ENCODE measurements around the gene FCN3. TPM values are rescaled to one million over a fixed set of nuclear protein-coding genes. Genes with fewer than 3 reads are reported as not detected.
"Not testable (repeated sequence)": the region's sequence is repeated elsewhere in the genome, so short reads cannot be mapped to it uniquely, and the experiment has no call there.

FCN3 gene
- not detected for polyA plus RNA-seq (2012; ENCODE audit: insufficient read depth, insufficient read length)

DNA sequence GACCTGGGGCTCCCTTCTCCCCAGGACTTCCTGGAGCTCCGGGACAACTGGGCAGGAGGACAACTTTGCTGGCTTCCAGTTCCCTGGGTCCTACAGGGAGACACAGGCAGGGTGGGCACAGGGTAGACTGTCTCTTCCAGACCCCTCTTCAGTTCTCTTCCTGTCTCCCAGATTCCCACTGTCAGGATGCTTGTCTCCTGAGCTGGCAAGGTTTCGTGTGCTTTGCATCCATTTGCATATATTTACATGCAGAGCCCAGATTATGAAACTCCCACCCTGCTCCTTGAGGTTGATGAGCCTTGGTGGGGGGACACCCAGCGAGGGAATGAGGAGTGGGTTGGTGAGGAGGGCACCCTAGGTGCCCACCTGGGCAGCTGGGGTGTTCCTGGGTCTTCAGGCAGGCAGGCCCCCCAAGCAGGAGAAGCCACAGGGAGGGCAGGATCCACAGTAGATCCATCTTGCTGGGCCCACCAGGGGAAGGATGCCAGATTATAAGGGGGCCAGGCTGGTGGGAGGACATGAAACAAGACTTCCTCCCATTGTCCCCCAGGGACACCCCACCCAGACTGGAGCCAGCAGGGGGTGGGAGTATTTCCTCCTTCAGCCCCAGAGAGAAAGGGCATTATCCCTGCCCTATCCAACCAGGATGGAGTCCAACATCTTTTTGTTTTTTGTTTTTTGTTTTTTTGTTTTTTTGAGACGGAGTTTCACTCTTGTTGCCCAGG, at the start of gene FCN3:
Gene FCN3, minus strand, starts transcription at position 463 of the 725 bp plus-strand sequence. Its CDS starts 6 bp downstream, at position 457.
- H3K4me3 ChIP-seq (ENCODE audit: low read length) = no peak within 1 kb of the TSS
- no peak for DNase-seq (ENCODE audit: low read depth, low spot score)

DNA sequence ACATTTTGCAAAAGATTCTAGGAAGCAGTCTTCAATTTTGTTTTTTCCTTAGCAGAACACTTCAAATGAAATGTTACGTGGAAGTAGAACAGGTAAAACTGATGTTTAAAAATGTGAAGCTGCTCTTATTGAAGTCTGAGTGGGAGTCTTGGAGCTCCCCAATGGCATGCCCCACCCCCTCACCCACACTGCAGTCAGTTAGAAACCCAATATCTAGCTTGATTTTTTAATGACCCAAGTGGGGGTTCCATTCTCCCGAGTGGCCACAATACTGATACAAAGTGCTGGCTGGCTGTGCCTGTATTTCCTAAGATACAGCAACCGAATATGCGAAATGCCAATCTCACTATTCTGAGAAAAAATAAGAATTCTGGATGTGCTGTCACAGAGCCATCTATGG, 49.1 kb upstream of the FCN3 start:
- no peak overlapping the region for H3K4me3 ChIP-seq (ENCODE audit: low read length)
- no peak for DNase-seq (ENCODE audit: low read depth, low spot score)

DNA sequence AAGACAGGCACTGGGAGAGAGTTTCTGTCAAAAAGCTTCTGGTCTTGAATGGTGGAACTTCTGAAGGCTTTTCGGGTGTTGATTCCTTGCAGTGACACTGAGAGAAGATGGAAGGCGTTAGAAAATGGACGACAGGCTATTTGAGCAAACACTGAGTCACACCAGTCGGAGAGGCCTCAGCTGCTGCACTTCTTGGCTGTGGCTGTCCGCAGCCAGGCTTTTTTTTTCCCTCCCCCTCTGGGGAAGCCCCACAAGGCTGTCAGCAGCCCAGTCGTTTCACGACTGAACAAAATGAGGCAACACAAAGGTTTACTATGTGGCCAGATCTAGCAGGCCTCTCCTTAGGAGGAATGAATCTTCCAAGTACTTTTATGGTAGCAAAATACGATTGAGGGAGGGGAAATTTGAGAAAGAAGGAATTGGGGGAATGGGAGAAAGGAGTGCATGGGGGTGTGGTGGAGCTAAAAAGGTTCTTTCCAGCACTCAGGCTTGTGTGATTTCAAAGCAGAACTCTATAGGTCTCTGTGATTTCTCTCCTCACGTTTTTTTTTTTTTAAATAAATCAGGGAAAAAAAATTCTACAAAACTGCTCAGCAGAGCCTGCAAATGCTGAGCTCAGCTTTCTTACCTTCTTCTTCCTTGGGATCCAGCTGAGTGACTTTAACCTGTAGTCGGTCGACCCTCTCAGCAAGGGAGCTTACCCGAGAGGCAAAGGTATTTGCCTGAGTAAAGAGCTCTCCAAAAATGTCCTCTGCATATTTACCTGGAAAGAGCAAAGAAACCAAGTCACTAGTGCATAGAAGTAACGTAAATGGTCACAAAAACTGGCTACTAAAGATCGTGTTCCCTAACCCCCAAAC, 43.9 kb upstream of the FCN3 start:
- no peak overlapping the region for H3K4me3 ChIP-seq (ENCODE audit: low read length)
- no peak for DNase-seq (ENCODE audit: low read depth, low spot score)

DNA sequence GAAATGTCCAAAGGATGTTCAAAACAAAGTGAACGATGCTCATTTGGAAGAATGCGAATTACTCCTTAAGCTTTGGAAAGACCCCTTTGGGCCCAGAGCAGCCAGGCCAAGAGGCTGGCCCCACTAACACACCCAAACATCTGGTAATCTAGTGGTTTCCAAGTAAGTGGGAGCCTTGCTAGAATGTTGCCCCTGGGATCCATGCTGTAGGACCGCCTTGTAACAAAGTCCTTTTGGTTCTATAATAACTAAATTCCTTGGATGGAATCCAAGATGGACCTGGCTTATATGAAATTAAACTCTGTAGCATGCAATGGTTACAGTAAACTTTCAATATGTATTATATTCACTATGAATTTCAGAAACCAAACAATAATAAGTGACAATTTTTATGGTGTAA, 43.1 kb upstream of the FCN3 start:
- no peak overlapping the region for H3K4me3 ChIP-seq (ENCODE audit: low read length)
- DNase-seq (ENCODE audit: low read depth, low spot score) = no peak

DNA sequence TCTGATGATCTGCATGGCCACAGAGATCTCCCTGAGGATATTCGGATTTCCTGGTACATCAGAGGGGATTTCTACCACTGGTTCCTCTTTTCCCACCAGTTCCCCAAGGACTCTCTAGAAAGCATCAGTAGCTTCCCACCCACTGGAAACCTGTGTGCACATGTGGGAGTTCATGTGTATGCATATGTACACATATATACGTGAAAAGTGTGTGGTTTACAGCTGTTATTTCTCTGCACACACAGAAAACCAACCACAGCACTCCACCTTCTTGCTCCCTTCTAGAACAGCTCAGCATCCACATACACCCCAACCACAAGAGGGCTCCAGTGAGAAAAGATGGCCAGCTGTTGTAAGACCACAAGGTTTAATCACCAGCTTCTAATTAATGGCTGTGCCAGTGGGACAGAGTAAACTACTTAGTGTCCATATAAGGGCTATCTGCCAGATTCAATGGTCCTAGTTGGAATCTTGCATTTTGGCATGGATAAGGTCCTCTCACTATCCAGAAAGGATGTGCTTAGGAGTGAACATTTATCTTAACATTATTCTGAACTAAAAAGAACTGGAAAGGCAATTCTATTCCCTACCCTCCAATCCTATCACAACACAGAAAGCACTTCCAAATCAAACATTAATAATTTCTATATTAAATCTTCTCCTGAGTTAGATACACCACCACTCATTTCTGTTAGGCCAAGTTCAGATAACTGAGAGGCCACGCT, 41.9 kb upstream of the FCN3 start:
- peak; percentile 73 for DNase-seq (ENCODE audit: low read depth, low spot score)

DNA sequence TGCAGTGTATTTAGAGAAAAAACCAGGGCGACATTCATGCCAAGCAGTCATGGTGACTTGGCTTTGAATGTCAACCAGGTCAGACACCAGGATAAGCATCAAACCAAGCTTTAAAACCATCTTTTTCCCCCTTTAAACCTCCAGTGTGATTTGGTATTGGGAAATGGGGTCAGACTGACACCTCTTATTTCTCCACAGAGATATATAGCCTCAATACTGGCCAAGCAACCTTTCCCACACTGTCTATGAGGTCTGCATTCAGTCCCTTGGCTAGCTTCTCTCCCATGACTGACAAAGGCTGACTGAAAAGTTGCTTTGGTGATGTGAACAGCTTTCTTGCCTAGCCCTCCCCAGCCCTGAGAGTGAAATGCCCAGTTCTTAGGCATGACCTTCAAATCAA, 39.5 kb upstream of the FCN3 start:
- DNase-seq (ENCODE audit: low read depth, low spot score) = no peak
- no peak overlapping the region for H3K4me3 ChIP-seq (ENCODE audit: low read length)

More for the DNA sequence above, 41.9 kb upstream of the FCN3 start:
- H3K4me3 ChIP-seq (ENCODE audit: low read length) = no peak overlapping the region

DNA sequence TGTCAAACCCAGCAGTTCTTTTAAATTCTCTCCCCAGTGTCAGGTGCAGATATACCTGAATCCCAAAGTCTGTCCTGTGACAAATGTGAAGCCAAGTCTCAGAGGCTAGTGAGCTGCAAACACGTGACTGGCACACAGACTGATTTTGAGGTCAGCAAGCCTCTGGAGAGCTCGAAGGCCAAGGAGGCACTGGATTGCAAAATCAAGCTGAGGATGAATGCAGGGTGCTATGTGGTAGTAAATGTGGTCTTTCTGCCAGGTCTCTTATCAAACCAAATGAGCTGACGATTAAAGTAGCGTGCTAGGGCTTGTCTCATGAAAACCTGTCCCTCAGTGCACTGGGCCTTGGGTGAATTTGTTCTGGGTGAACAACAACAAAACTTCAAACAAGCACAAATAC, 38.4 kb upstream of the FCN3 start:
- no peak overlapping the region for H3K4me3 ChIP-seq (ENCODE audit: low read length)
- DNase-seq (ENCODE audit: low read depth, low spot score) = no peak

DNA sequence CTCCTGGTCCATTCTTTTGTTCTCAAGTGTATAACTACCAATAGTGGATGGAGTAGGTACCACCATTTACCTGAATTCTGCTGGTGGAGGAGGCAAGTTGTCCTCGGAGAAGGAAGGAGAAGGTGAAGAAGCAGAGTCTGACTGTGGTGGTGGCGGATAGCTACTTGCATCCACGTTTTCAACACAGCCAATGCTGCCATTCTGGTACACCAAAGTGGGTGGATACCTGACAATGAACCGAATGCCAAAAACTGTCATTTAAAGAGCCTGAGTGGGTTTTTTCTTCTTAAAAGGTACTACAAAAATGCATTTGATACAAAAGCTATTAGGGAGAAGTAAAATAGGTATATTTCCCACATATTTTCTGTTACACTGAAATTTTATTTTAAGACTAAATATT, 37.9 kb upstream of the FCN3 start:
- no peak for DNase-seq (ENCODE audit: low read depth, low spot score)
- no peak overlapping the region for H3K4me3 ChIP-seq (ENCODE audit: low read length)

DNA sequence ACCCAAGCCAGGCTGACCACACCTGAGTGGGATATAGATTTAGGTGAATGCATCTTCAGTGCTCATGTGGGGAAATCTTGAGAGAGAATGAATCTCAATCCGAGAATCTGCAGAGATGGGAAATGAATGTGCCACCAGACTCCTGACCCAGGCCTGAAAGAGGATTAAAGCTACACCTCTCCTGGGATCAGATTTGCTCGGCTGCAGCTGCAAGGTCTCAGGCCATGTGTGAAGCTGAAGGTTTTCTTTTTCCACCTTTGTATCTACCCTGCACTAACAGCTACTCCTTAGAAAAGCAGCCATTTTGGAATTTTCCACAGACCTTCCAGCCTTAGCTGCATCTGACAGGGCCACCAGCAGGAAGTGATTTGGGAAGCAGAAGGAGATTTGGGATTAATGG, 36.1 kb upstream of the FCN3 start:
- DNase-seq (ENCODE audit: low read depth, low spot score) = no peak

DNA sequence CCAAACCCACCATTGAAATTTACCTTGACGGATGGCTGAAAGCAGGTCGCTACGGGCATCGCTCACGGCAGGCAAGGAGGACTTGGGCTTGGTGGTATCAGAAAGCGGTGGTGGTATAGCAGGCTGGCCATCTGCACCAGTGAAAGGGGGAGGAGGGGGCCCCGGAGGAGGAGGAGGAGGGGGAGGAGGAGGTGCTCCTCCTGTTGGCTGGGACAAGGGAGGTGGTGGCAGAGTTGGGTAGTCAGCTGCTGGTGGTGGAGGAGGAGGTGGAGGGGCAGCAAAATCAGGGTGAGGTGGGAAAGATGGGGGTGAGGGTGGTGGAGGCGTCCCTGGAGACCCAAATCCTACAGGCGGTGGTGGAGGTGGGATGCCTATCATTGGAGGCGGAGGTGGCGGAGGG, 35.0 kb upstream of the FCN3 start:
- H3K4me3 ChIP-seq (ENCODE audit: low read length) = no peak overlapping the region
- DNase-seq (ENCODE audit: low read depth, low spot score) = no peak

More for the DNA sequence above, 36.1 kb upstream of the FCN3 start:
- no peak overlapping the region for H3K4me3 ChIP-seq (ENCODE audit: low read length)

DNA sequence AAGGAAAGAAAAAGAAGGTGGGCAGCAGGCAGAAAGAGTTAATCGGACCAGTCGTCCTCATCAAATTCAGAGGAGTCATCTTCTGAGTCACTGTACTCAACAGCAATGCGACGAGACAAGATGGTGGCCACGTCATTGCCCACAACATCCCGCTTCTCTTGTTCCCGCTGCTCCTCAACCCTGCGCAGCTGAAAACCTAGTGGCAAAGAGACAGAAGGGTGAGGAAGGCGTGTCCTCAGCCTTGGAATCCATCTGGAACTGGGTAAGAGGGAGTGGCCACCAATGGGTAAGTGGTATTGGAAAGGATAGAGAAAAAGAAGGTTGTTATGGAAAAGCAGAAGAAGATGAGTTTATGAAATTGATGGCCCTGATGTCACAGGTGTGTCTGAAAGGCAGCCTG, 33.5 kb upstream of the FCN3 start:
- DNase-seq (ENCODE audit: low read depth, low spot score) = no peak
- H3K4me3 ChIP-seq (ENCODE audit: low read length) = no peak overlapping the region

DNA sequence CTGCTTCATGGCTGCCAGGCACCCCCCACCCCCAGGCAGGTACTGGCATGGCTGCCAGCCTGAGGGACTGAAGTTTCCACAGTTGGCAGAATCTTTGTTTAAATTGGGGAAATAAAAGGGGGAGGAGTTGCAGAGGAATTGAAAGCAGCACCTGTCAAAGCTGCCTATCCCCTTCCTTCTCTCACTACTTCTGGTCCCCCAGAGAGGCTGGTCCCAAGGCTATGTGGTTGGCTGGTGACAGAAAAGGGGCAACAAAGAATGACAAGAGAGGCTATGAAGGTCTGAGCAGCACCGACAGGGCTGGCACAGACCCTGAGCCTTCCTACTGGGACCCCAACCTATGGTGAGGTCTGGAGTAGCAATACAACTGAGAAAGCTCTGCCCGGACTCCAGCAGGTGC, 32.2 kb upstream of the FCN3 start:
- H3K4me3 ChIP-seq (ENCODE audit: low read length) = not testable (repeated sequence)

DNA sequence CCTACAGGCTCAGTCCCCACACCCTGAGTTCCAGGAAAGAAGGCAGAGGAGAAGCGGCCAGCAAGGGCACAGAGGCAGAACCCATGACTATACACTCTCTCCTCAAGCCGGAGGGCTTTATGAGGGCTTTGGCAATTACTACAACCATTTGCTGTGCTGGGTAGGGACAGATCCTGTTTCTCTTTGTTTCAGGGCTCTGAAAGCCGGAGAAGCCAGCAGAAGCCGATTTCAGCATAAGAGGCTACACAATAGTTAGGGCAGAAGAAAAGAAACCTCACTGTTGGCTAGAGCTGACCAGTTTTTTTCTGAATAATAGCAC, 31.7 kb upstream of the FCN3 start:
- no peak for DNase-seq (ENCODE audit: low read depth, low spot score)
- no peak overlapping the region for H3K4me3 ChIP-seq (ENCODE audit: low read length)

More for the DNA sequence above, 32.2 kb upstream of the FCN3 start:
- not testable (repeated sequence) for DNase-seq (ENCODE audit: low read depth, low spot score)

DNA sequence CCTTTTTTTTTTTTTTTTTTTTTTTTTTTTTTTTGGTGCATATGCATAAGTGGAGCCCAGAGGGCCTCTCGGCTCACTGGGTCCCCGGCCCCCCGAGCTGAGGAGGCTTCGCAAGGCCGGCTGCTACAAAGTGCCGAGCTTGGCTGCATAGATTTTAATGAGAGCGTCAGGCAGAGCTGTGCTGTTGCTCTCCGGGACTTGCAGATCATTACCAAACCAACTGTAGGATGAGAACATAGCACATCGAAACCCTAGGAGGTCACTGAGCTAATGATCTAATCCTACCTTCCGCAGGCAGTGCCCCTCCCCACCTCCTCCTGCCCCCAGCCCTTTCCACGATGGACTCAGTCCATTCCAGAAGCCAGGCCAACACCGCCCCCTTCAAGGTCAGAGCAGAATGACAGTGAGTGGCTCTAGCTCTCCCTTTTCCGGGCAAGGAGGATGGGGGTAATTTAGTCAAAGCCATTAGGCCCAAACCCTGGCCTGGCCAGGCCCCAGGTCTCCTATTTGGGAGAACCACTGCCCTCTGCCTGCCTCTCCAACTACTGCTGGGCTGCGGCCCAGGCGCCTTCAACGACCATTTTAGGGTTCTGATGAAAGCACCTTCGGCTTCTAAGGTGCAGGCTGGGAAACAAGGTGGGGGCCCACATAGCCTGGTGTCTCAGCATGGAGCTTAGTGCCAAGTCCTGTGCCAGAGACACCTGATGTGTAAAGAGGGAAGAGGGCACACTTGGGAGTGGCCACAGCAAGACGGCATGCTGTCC, 31.2 kb upstream of the FCN3 start:
- not testable (repeated sequence) for H3K4me3 ChIP-seq (ENCODE audit: low read length); DNase-seq (ENCODE audit: low read depth, low spot score)

DNA sequence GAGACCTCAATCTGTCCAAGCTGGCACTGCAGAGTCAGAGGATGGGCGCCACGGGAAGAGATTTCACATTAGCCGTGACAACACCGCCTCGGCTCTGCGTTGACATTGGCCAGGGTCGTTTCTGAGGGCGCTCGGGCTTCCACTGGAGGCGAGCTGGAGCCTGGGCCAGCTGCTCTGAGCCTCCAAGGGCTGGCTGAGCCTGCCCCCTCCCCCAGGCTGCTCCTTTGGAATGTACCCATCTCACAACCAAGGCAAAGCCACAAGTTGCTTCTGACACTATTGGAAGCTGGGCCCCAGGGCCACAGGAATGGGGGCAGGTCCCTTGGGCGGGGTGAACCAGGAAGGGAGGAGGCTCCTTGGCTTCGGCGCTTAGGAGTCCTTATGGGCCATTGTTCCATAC, 30.4 kb upstream of the FCN3 start:
- no peak overlapping the region for H3K4me3 ChIP-seq (ENCODE audit: low read length)
- DNase-seq (ENCODE audit: low read depth, low spot score) = no peak

DNA sequence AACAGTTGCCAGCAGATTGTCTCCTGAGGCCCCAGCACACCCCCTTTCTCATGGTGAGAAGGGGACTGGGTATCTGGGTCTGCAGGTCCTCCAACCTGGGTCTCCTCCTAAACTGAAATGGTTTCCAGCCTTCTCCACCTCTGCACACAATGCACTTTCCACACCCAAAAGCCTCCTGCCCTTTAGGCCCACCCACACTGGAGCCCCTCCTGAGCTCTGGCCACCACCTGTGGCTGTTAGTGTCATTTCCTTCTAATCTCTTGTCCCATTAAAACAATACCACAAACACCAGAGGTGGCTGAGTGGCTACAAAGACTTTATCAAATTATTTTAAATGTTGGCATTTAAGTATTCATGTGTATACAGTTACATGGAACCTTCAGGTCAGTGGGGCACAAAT, 29.3 kb upstream of the FCN3 start:
- DNase-seq (ENCODE audit: low read depth, low spot score) = no peak
- H3K4me3 ChIP-seq (ENCODE audit: low read length) = no peak overlapping the region

DNA sequence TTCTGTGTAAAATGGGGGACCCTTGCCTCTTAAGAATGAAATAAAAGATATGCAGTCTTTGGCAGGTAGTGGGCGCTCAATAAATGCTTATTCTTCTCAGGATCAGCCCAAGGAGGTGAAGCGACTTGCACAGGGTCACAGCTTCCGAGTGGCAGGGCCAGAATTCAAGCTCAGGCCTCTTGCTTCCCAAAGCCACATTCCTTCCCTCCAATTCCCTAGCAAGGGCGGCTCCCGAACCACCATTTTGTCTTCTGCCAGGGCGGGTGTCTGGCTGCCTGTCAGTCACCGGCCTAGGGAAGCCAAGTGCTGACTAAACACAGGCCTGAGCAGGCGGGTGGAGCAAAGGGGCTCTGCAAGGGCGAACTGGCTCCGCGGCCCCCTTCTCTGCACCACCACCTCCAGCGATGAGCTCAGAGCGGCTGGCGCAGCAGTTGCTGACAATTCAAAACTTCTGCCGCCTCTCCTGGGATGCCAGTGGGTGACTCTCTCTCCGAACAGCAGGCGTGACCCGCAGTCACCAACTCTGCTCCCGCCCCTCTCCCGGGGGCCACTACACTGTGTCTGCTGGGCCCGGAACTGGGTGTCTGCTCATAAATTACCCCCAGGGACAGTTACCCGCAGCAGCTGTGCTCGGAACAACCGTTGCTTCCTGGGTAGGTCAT, 28.6 kb upstream of the FCN3 start:
- no peak overlapping the region for H3K4me3 ChIP-seq (ENCODE audit: low read length)
- DNase-seq (ENCODE audit: low read depth, low spot score) = peak; percentile 28

DNA sequence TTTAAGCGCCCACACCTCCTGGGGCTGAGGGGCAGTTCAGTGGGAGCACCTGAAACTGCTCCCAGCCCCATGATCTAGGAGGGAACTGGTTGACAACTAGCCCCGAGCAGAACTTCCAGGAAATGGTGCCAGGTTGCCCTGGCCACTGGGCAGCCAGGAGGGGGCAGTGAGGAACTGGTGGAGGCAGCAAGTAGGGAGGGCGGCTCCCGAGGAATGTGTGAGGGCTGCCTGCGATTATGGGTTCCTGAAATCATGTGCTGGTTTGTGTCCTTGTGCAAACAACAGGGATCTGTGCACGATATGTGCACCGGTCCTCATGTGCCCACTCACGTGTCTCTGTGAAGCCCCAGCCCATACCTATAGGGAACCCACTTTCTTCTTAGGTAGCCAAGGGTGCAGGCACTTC, 27.7 kb upstream of the FCN3 start:
- H3K4me3 ChIP-seq (ENCODE audit: low read length) = no peak overlapping the region
- DNase-seq (ENCODE audit: low read depth, low spot score) = no peak

DNA sequence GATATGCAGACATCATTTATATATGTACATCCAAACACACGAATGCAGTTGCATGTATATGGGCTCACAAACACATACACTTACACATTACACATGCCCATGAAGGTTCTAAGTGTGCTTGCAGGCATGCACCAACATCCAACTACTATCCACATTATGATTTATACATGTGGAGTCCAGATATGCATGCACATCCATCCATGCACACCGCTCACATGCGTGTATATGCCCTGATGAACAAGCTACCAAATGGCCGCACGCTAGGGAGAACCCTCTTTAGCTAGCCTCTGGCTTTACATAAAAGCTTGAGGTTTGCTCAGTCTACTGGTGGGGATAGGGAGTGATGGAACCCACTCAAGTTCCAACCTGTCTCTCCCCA, 26.3 kb upstream of the FCN3 start:
- no peak overlapping the region for H3K4me3 ChIP-seq (ENCODE audit: low read length)
- DNase-seq (ENCODE audit: low read depth, low spot score) = no peak
